ENCODE data around the gene PLTP.

DNA sequence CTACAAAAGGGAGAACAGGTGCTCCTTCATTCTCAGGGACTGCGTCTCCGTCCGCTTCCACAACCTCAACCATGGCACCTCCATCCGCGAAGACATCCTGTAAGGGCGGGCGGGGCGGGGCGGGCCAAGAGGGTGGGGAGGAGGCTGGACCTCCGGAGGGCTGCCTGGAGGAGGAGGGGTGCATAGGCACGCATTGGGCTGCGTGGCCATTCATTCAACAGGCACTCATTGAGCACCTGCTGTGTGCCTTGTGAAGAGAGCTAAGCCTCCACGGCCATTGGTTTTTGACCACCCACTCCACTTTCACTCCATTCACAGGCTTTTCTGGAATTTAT, 54.1 kb downstream of the PLTP start:
- TF ChIP-seq, protein P1, sequence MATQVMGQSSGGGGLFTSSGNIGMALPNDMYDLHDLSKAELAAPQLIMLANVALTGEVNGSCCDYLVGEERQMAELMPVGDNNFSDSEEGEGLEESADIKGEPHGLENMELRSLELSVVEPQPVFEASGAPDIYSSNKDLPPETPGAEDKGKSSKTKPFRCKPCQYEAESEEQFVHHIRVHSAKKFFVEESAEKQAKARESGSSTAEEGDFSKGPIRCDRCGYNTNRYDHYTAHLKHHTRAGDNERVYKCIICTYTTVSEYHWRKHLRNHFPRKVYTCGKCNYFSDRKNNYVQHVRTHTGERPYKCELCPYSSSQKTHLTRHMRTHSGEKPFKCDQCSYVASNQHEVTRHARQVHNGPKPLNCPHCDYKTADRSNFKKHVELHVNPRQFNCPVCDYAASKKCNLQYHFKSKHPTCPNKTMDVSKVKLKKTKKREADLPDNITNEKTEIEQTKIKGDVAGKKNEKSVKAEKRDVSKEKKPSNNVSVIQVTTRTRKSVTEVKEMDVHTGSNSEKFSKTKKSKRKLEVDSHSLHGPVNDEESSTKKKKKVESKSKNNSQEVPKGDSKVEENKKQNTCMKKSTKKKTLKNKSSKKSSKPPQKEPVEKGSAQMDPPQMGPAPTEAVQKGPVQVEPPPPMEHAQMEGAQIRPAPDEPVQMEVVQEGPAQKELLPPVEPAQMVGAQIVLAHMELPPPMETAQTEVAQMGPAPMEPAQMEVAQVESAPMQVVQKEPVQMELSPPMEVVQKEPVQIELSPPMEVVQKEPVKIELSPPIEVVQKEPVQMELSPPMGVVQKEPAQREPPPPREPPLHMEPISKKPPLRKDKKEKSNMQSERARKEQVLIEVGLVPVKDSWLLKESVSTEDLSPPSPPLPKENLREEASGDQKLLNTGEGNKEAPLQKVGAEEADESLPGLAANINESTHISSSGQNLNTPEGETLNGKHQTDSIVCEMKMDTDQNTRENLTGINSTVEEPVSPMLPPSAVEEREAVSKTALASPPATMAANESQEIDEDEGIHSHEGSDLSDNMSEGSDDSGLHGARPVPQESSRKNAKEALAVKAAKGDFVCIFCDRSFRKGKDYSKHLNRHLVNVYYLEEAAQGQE (IDR thresholded peaks at IDR 0.05; ENCODE audit: borderline replicate concordance): no peak
- TF ChIP-seq EP300 (conservative IDR thresholded peaks at IDR 0.05; ENCODE audit: poor library complexity, severe bottlenecking) (no peak), POLR2AphosphoS5 (IDR thresholded peaks at IDR 0.05) (no peak), SMC3 (conservative IDR thresholded peaks at IDR 0.05; ENCODE audit: poor library complexity) (no peak)
- TF ChIP-seq, protein P2, sequence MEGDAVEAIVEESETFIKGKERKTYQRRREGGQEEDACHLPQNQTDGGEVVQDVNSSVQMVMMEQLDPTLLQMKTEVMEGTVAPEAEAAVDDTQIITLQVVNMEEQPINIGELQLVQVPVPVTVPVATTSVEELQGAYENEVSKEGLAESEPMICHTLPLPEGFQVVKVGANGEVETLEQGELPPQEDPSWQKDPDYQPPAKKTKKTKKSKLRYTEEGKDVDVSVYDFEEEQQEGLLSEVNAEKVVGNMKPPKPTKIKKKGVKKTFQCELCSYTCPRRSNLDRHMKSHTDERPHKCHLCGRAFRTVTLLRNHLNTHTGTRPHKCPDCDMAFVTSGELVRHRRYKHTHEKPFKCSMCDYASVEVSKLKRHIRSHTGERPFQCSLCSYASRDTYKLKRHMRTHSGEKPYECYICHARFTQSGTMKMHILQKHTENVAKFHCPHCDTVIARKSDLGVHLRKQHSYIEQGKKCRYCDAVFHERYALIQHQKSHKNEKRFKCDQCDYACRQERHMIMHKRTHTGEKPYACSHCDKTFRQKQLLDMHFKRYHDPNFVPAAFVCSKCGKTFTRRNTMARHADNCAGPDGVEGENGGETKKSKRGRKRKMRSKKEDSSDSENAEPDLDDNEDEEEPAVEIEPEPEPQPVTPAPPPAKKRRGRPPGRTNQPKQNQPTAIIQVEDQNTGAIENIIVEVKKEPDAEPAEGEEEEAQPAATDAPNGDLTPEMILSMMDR (IDR thresholded peaks at IDR 0.05; ENCODE audit: poor library complexity, severe bottlenecking): no peak

All from neural cell (in vitro differentiated cells).